Breast epithelium (tissue), 3 donors: ENCODE results near the gene ATP1A1.

Source experiments
- POLR2A ChIP-seq: fragments of 450-650 bp; IDR thresholded peaks from one replicate; pipeline ENCODE4 v1.6.1; 2016; ENCODE audit warnings: antibody characterized with exemption, mild to moderate bottlenecking, moderate library complexity
- POLR2AphosphoS5 ChIP-seq, 3 donors: sonication (generic); formaldehyde crosslinking; IDR thresholded peaks; one replicate each; pipeline ENCODE4 v1.6.1; 2017; ENCODE audit warnings: antibody characterized with exemption in 3 of 3

DNA sequence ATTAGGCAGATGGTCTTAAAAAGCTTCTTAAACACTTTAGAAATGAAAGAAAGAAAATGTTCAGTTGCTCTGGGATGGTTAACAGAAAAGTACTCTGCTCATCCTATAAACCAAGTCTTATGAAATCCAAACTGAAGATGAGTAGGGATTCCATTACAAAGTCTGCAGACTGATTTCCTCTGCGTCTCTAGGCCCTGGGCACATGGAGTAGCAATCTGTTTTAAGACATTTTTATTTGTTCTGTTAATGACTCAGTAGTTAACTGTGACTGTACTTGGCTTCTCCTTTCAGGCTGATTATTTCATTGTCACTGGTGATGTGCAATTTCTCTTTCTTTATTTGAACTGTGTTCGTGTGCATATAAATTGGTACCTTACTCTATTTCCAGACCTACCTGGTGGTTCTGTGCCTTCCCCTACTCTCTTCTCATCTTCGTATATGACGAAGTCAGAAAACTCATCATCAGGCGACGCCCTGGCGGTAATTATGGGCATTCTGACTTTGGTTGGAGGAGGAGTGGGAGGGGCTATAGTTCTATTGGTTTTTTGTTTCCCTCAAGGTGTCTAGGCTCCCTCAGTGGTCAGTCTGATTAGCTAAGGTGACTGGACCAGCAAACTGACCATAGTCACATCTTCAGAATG lies 30.6 kb downstream of the ATP1A1 start:
- TF ChIP-seq POLR2AphosphoS5 (IDR thresholded peaks at IDR 0.05) (no peak), POLR2A (no peak)
